Neural progenitor cell (in vitro differentiated cells): ENCODE results near the gene CASP9.

ENCODE experiments used
- EZH2phosphoT487 ChIP-seq: fragments of 200-600 bp; sonication (generic); IDR thresholded peaks from 2 replicates; pipeline ENCODE4 v1.6.1; 2017; ENCODE audit warnings: antibody characterized with exemption
- TF ChIP-seq, protein P1 (sequence below): fragments of 200-600 bp; sonication (generic); IDR thresholded peaks from 2 replicates; pipeline ENCODE4 v1.5.1; 2017; ENCODE audit warnings: antibody characterized with exemption, mild to moderate bottlenecking

DNA sequence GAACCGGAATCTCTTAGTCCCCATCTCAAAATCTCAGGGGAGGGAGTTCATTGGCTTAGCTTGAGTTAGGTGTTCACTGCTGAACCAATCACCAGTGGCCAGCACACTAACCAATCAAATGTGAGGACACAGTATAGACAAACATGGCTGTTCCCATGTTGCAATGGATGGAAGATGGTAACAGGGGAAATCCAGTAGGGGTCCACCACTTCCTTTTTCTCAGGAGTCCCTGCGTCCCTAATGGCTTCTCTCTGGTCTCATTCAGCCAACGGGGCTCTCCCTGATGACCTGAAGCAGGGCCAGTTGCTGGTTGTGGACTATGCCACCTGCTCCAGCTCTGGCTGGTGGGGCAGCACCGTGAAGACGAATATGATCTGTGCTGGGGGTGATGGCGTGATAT is 38.4 kb downstream of the CASP9 start:
- TF ChIP-seq, protein P1, sequence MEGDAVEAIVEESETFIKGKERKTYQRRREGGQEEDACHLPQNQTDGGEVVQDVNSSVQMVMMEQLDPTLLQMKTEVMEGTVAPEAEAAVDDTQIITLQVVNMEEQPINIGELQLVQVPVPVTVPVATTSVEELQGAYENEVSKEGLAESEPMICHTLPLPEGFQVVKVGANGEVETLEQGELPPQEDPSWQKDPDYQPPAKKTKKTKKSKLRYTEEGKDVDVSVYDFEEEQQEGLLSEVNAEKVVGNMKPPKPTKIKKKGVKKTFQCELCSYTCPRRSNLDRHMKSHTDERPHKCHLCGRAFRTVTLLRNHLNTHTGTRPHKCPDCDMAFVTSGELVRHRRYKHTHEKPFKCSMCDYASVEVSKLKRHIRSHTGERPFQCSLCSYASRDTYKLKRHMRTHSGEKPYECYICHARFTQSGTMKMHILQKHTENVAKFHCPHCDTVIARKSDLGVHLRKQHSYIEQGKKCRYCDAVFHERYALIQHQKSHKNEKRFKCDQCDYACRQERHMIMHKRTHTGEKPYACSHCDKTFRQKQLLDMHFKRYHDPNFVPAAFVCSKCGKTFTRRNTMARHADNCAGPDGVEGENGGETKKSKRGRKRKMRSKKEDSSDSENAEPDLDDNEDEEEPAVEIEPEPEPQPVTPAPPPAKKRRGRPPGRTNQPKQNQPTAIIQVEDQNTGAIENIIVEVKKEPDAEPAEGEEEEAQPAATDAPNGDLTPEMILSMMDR = no peak
- no peak for TF ChIP-seq EZH2phosphoT487
